ENCODE data around the gene GRB10.

Gene GRB10

GRCh38 chr7:50788382-50788781, 5.7 kb upstream of the GRB10 start:
- Mint-ChIP-seq H3K9me3 (peaks cover 45% of the 10 kb centered on the region), H3K4me3 (no peak overlapping the region), H3K36me3 (ENCODE audit: low read depth) (peaks cover 57% of the 10 kb centered on the region), H3K27me3 (ENCODE audit: low read depth, poor library complexity) (peaks cover 20% of the 10 kb centered on the region), H3K27ac (no peak overlapping the region), H3K4me1 (peaks cover 28% of the 10 kb centered on the region)
- no peak for DNase-seq
- TF ChIP-seq CTCF (IDR thresholded peaks at IDR 0.05) = no peak

GRCh38 chr7:50787825-50788224, 5.1 kb upstream of the GRB10 start:
- Mint-ChIP-seq H3K36me3 (ENCODE audit: low read depth) (peaks cover 62% of the 10 kb centered on the region), H3K27me3 (ENCODE audit: low read depth, poor library complexity) (peaks cover 26% of the 10 kb centered on the region), H3K27ac (no peak overlapping the region), H3K4me1 (peaks cover 34% of the 10 kb centered on the region), H3K4me3 (no peak overlapping the region), H3K9me3 (peaks cover 51% of the 10 kb centered on the region)
- no peak for DNase-seq
- no peak for TF ChIP-seq CTCF (IDR thresholded peaks at IDR 0.05)

GRCh38 chr7:50785346-50785745, 2.6 kb upstream of the GRB10 start:
- Mint-ChIP-seq H3K4me3 (no peak overlapping the region), H3K27ac (no peak overlapping the region), H3K4me1 (peaks cover 14% of the 10 kb centered on the region), H3K27me3 (ENCODE audit: low read depth, poor library complexity) (peaks cover 32% of the 10 kb centered on the region), H3K9me3 (peaks cover 51% of the 10 kb centered on the region), H3K36me3 (ENCODE audit: low read depth) (peaks cover 74% of the 10 kb centered on the region)
- no peak for TF ChIP-seq CTCF (IDR thresholded peaks at IDR 0.05)
- DNase-seq = no peak

GRCh38 chr7:50783801-50784507, 1.3 kb upstream of the GRB10 start:
- no peak overlapping the region for H3K4me3 Mint-ChIP-seq

GRCh38 chr7:50783303-50783702, 607 bp upstream of the GRB10 start:
- H3K9me3 Mint-ChIP-seq = peaks cover 35% of the 10 kb centered on the region
- peak overlapping the region; percentile 74 for H3K4me3 Mint-ChIP-seq
- H3K36me3 Mint-ChIP-seq (ENCODE audit: low read depth) = peaks cover 66% of the 10 kb centered on the region
- TF ChIP-seq CTCF (IDR thresholded peaks at IDR 0.05) = no peak
- H3K4me1 Mint-ChIP-seq = peaks cover 10% of the 10 kb centered on the region
- peaks cover 32% of the 10 kb centered on the region for H3K27me3 Mint-ChIP-seq (ENCODE audit: low read depth, poor library complexity)
- H3K27ac Mint-ChIP-seq = no peak overlapping the region
- DNase-seq = no peak

More at GRCh38 chr7:50783801-50784507, 1.3 kb upstream of the GRB10 start:
- Mint-ChIP-seq H3K27me3 (ENCODE audit: low read depth, poor library complexity) (peaks cover 32% of the 10 kb centered on the region), H3K36me3 (ENCODE audit: low read depth) (peaks cover 66% of the 10 kb centered on the region), H3K9me3 (peaks cover 42% of the 10 kb centered on the region), H3K27ac (no peak overlapping the region), H3K4me1 (peaks cover 10% of the 10 kb centered on the region)
- DNase-seq = no peak
- TF ChIP-seq CTCF (IDR thresholded peaks at IDR 0.05) = no peak

All from nephron progenitor cell (in vitro differentiated cells).